HAP-1 (cell line): Measurements from ENCODE around the gene CDC5L.

Source experiments
- DNase-seq, 2 experiments: peaks; one replicate each; pipeline ENCODE4 v3.0.0-alpha.2; 2016 to 2020; ENCODE audit warnings: low spot score in 2 of 2
- H3K27me3 ChIP-seq: fragments of 250-450 bp; sonication (Bioruptor Pico); 2 replicates; pipeline ENCODE4 v1.5.1; 2020; ENCODE audit warnings: low read depth, mild to moderate bottlenecking, moderate library complexity
- H3K36me3 ChIP-seq: fragments of 250-450 bp; sonication (Bioruptor Pico); replicated peaks from 2 replicates; pipeline ENCODE4 v1.5.1; 2020; ENCODE audit warnings: mild to moderate bottlenecking
- H3K4me1 ChIP-seq: fragments of 250-450 bp; sonication (Bioruptor Pico); 2 replicates; pipeline ENCODE4 v1.5.1; 2020; ENCODE audit warnings: mild to moderate bottlenecking
- H3K4me3 ChIP-seq: fragments of 250-450 bp; sonication (Bioruptor Pico); 2 replicates; pipeline ENCODE4 v1.5.1; 2020; ENCODE audit warnings: mild to moderate bottlenecking, moderate library complexity
- H3K9me3 ChIP-seq: fragments of 250-450 bp; sonication (Bioruptor Pico); 2 replicates; pipeline ENCODE4 v1.5.1; 2020; ENCODE audit warnings: mild to moderate bottlenecking, moderate library complexity
- in situ Hi-C: fragments of 300-500 bp; cut with MboI; formaldehyde crosslinking; loops from 3 replicates; pipeline ENCODE4 v1.14.3; 2020; ENCODE audit warnings: low sequenced_read_pairs, inconsistent platforms, mixed read lengths

CDC5L gene

GRCh38 chr6:44409207-44409794, 21.8 kb downstream of the CDC5L start:
- no peak overlapping the region for H3K4me3 ChIP-seq
- no peak for DNase-seq
- in situ Hi-C loops: no loop called here
- H3K9me3 ChIP-seq: no peaks in the 10 kb centered on the region
- H3K4me1 ChIP-seq: no peaks in the 10 kb centered on the region
- peaks cover 67% of the 10 kb centered on the region for H3K36me3 ChIP-seq
- H3K27me3 ChIP-seq: no peaks in the 10 kb centered on the region

GRCh38 chr6:44410363-44410762, 22.9 kb downstream of the CDC5L start:
- no peaks in the 10 kb centered on the region for H3K4me1 ChIP-seq
- H3K4me3 ChIP-seq: no peak overlapping the region
- in situ Hi-C loops: no loop called here
- H3K9me3 ChIP-seq: no peaks in the 10 kb centered on the region
- H3K36me3 ChIP-seq: peaks cover 64% of the 10 kb centered on the region
- DNase-seq: no peak
- H3K27me3 ChIP-seq: no peaks in the 10 kb centered on the region

- no peaks in the 10 kb centered on the region for H3K27me3 ChIP-seq
- no peaks in the 10 kb centered on the region for H3K4me1 ChIP-seq
- H3K4me3 ChIP-seq: no peak overlapping the region
- in situ Hi-C loops: no loop called here
- peaks cover 65% of the 10 kb centered on the region for H3K36me3 ChIP-seq
- no peaks in the 10 kb centered on the region for H3K9me3 ChIP-seq
- DNase-seq: no peak
These were observed 23.6 kb downstream of the CDC5L start for GRCh38 chr6:44411141-44411540.

GRCh38 chr6:44415449-44415848, 27.9 kb downstream of the CDC5L start:
- Histone ChIP-seq H3K27me3 (no peaks in the 10 kb centered on the region), H3K36me3 (peaks cover 42% of the 10 kb centered on the region), H3K4me1 (no peaks in the 10 kb centered on the region), H3K9me3 (no peaks in the 10 kb centered on the region), H3K4me3 (no peak overlapping the region)
- in situ Hi-C loops: no loop called here
- DNase-seq: no peak

GRCh38 chr6:44415873-44416502, 28.5 kb downstream of the CDC5L start:
- H3K36me3 ChIP-seq: peaks cover 46% of the 10 kb centered on the region
- no peak for DNase-seq
- no peaks in the 10 kb centered on the region for H3K4me1 ChIP-seq
- H3K9me3 ChIP-seq: no peaks in the 10 kb centered on the region
- in situ Hi-C loops: no loop called here
- H3K4me3 ChIP-seq: no peak overlapping the region
- H3K27me3 ChIP-seq: no peaks in the 10 kb centered on the region

- no peak for DNase-seq
- no peaks in the 10 kb centered on the region for H3K9me3 ChIP-seq
- peaks cover 60% of the 10 kb centered on the region for H3K36me3 ChIP-seq
- H3K4me1 ChIP-seq: no peaks in the 10 kb centered on the region
- no peaks in the 10 kb centered on the region for H3K27me3 ChIP-seq
- in situ Hi-C loops: no loop called here
- H3K4me3 ChIP-seq: no peak overlapping the region
These were observed 35.0 kb downstream of the CDC5L start for GRCh38 chr6:44422531-44422930.

GRCh38 chr6:44423306-44423705, 35.8 kb downstream of the CDC5L start:
- no peaks in the 10 kb centered on the region for H3K4me1 ChIP-seq
- H3K27me3 ChIP-seq: no peaks in the 10 kb centered on the region
- no peak overlapping the region for H3K4me3 ChIP-seq
- in situ Hi-C loops: no loop called here
- H3K36me3 ChIP-seq: peaks cover 59% of the 10 kb centered on the region
- no peak for DNase-seq
- no peaks in the 10 kb centered on the region for H3K9me3 ChIP-seq

GRCh38 chr6:44425951-44426350, 38.4 kb downstream of the CDC5L start:
- in situ Hi-C loops: no loop called here
- peaks cover 59% of the 10 kb centered on the region for H3K36me3 ChIP-seq
- no peak for DNase-seq
- no peaks in the 10 kb centered on the region for H3K4me1 ChIP-seq
- no peak overlapping the region for H3K4me3 ChIP-seq
- no peaks in the 10 kb centered on the region for H3K27me3 ChIP-seq
- no peaks in the 10 kb centered on the region for H3K9me3 ChIP-seq

GRCh38 chr6:44428682-44429081, 41.2 kb downstream of the CDC5L start:
- Histone ChIP-seq H3K36me3 (peaks cover 55% of the 10 kb centered on the region), H3K9me3 (no peaks in the 10 kb centered on the region), H3K4me3 (no peak overlapping the region), H3K4me1 (no peaks in the 10 kb centered on the region), H3K27me3 (no peaks in the 10 kb centered on the region)
- DNase-seq: no peak
- in situ Hi-C loops: no loop called here

GRCh38 chr6:44430326-44430725, 42.8 kb downstream of the CDC5L start:
- H3K27me3 ChIP-seq: no peaks in the 10 kb centered on the region
- no peak overlapping the region for H3K4me3 ChIP-seq
- in situ Hi-C loops: no loop called here
- H3K4me1 ChIP-seq: no peaks in the 10 kb centered on the region
- peaks cover 45% of the 10 kb centered on the region for H3K36me3 ChIP-seq
- no peaks in the 10 kb centered on the region for H3K9me3 ChIP-seq
- no peak for DNase-seq

GRCh38 chr6:44431118-44431725, 43.7 kb downstream of the CDC5L start:
- peaks cover 37% of the 10 kb centered on the region for H3K36me3 ChIP-seq
- in situ Hi-C loops: no loop called here
- no peaks in the 10 kb centered on the region for H3K27me3 ChIP-seq
- H3K4me1 ChIP-seq: no peaks in the 10 kb centered on the region
- no peak overlapping the region for H3K4me3 ChIP-seq
- no peaks in the 10 kb centered on the region for H3K9me3 ChIP-seq
- DNase-seq: peak; percentile 12 to 59

GRCh38 chr6:44432227-44432626, 44.7 kb downstream of the CDC5L start:
- Histone ChIP-seq H3K27me3 (no peaks in the 10 kb centered on the region), H3K9me3 (no peaks in the 10 kb centered on the region), H3K4me1 (no peaks in the 10 kb centered on the region), H3K36me3 (peaks cover 28% of the 10 kb centered on the region), H3K4me3 (no peak overlapping the region)
- no peak for DNase-seq
- in situ Hi-C loops: no loop called here

- Histone ChIP-seq H3K4me1 (no peaks in the 10 kb centered on the region), H3K9me3 (no peaks in the 10 kb centered on the region), H3K36me3 (peaks cover 28% of the 10 kb centered on the region), H3K4me3 (no peak overlapping the region), H3K27me3 (no peaks in the 10 kb centered on the region)
- in situ Hi-C loops: no loop called here
- no peak for DNase-seq
These were observed 45.2 kb downstream of the CDC5L start for GRCh38 chr6:44432726-44433125.

GRCh38 chr6:44435500-44435899, 48.0 kb downstream of the CDC5L start:
- Histone ChIP-seq H3K27me3 (no peaks in the 10 kb centered on the region), H3K9me3 (no peaks in the 10 kb centered on the region), H3K4me3 (no peak overlapping the region), H3K4me1 (no peaks in the 10 kb centered on the region), H3K36me3 (peaks cover 24% of the 10 kb centered on the region; the same call in 1 of the 2 replicates)
- no peak for DNase-seq
- in situ Hi-C loops: no loop called here
